Suppressor macrophage treated with lipopolysaccharide for 4 hours (primary cell): ENCODE results near the gene SMCO3.

Experiments used
- DNase-seq: peaks from one replicate; pipeline ENCODE4 v3.0.0-alpha.2; 2020

SMCO3 gene

GRCh38 chr12:14814014-14814413, at the start of gene SMCO3:
TSS of gene SMCO3 (minus strand) at chr12:14814182. CDS start at chr12:14806680, 7,502 bp downstream.
- DNase-seq: no peak

DNA sequence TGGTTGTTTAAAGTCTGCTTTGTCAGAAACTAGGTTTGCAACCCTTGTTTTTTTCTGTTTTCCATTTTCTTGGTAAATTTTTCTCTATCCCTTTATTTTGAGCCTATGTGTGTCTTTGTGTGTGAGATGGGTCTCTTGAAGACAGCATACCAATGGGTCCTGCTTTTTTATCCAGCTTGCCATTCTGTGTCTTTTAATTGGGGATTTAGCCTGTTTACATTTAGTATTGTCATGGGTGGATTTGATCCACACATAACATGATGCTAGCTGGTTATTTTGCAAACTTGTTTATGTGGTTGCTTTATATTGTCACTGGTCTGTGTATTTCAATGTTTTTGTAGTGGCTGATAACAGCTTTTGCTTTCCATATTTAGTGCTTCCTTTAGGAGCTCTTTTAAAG, 46.5 kb upstream of the SMCO3 start:
- no peak for DNase-seq

DNA sequence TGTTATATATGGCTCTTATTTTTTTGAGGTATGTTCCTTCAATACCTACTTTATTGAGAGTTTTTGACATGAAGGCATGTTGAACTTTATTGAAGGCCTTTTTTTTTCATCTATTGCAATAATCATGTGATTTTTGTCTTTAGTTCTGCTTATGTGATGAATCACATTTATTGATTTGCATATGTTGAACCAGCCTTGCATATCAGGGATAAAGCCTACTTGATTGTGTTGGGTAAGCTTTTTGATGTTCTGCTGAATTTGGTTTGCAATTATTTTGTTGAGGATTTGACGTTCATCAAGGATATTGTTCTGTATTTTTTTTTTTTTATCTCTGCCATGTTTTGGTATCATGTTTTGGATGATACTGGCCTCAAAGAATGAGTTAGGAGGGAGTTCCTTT, 44.5 kb upstream of the SMCO3 start:
- no peak for DNase-seq

GRCh38 chr12:14854586-14855183, 40.7 kb upstream of the SMCO3 start:
- no peak for DNase-seq

DNA sequence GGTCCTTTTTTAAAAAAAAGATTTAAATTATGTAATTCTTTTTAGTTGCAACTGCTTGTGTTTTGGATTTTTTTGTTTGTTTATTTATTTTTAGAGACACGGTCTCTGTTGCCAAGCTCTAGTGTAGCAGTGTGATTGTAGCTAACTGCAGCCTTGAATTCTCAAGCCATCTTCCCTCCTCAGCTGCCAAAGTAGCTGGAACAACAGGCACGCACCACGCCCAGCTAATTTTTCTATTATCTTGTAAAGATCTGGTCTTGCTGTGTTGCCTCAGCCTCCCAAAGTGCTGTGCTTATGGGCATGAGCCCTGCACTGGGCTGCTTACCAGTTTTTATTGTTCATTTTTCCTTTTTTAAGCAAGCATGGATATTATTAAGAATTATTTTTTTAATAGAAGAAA, 40.0 kb upstream of the SMCO3 start:
- no peak for DNase-seq

DNA sequence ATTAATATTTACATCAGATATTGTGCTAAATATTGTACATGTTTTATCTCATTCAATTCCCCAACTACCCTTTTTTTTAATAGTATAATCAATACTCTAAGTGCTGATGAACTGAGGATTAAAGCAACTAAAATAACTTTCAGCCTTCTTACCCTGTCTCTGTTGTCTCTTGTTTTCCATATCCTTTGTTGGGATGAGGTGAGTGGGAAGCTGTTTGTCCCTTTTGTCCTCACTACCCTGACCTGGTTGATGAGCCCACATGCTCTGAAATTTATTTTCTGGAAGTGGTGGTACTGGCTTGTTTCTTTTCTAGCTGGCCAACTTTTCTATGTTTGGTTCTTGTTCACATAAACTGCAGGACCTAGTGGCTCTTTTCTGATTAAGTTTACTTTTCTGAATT, 38.9 kb upstream of the SMCO3 start:
- no peak for DNase-seq

- no peak for DNase-seq
Observed at GRCh38 chr12:14850929-14851663, 37.1 kb upstream of the SMCO3 start.

DNA sequence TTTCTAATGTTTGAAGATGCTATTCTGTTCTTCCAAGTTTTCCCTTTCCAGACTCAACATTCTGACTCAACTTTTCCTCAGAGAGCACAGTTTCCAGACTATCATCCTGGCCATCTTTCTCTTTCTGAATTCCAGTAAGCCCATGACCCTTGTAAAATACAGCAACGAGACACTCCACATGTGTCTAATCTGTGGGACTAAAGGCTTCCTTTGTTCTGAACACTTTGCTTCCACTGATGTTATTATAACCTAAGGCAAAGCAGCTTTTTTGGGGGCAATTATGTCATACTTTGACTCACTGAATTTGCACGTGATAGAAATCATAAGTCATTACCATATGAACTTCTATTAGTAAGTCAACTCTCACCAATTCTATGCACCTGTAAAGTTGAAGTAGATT, 35.7 kb upstream of the SMCO3 start:
- DNase-seq: no peak

DNA sequence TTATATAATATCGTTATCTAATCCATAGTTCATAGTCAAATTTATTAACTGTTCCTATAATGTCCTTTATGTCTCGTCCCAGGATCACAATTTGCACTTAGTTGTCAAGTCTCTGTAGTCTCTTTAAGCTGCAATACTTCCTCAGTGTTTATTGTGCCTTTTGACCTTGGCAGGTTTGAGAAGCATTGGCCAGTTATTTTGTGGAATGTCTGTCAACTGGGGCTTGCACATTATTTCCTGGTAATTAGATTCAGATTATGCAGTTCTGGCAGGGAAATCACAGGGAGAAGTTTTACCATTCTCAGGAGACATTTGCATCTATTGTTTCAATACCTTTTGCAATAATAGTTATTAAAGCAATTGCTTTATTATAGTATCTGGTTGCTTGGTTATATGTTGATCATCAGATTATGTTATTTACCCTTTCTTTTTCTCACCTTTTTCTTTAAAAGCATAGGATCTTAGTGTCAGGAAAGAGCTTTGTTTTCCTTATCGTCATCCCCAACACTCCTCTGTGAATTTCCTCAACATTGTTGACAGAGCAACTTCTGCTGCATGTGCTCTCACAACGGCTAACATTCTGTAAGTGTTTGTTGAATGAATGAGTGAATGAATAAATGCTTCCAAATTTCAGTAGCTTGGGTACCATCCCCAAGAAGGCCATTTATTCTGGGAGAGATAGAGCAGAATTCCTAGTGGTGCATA, 33.0 kb upstream of the SMCO3 start:
- DNase-seq: no peak

DNA sequence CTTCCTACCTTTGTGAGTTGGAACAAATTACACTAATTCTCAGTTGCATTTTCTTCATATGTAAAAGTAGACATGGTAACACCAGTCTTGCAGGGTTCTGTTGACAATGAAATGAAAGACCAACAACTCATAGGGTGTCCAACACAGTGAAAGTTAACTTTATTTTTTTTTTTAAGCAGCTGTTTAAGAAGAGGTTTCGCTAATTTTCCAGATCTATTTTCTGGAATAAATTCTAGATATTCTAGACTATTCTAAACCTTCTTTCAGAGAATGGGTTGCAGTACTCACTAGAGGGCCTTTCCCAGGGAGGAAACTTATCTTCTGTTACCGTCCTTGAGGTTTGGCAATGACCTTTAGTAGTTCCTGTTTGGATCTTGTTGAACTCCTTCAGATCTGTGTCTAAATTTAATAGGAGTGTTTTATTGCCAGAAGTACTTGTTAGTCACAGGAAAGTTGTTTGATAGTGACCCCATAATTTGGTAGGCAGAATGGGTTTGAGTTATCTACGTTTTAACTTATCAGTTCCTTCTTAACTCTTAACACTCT, 32.1 kb upstream of the SMCO3 start:
- DNase-seq: peak; percentile 62

DNA sequence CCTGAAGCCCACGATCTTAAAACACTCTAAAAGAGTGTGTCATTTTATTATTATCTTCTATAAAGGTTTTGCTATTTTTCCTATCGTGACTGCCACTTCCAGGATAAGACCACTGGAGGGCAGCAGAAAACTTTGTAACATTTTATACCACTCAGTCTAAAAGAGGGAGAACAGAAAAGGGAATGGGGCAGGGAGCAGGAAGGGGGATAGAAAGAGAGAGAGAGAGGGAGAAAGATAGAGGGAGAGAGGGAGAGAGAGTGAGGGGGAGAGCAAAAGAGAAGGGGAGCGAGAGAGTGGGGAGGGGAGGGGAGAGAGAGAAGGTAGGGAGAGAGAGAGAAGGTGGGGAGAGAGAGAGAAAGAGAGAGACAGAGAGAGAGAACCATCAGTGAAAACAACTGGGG, 31.4 kb upstream of the SMCO3 start:
- peak; percentile 69 for DNase-seq

DNA sequence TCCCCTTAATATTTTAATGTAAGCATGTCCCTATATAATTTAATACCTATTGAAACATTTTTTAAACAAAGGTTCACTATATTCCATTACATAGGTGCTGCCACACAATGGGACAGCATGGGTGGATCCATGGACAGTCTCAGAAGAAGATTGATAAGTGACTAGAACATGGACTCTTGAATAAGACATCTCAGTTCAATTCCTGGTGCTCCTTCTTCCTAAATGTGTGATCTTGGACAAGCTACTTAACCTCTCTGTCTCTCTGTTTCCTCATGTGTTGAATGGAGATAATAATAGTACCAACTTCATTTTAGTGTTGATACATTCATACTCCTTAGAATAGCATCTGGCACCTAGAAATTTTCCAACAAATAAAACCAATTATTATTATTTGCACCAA, 30.4 kb upstream of the SMCO3 start:
- DNase-seq: no peak

DNA sequence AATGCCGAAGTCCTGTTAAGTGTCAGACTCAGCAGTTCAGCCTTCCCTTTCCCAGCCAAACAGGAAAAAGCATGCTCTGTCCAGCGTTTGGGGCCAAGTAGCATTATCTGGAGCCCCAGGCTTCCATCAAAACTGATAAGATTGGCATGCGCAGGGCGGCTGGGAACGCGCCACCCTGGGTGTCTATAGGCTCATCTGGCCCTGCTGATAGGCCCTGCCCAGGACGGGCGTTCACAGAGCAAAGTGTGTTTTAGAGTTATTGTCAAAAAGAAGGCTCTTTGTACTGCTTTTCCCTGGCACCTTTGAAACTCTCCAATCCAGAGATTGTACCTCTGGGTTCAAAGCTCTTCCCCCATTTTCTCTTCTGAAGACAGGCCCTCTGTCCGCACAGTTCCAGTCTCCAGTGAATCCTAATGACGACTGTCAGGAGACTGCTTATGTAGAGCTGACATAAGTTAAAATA, 29.5 kb upstream of the SMCO3 start, which contains the start of gene ART4:
Gene ART4, minus strand, starts transcription at position 102 of the 463 bp plus-strand sequence. CDS start 413 bp downstream, outside the sequence.
- DNase-seq: no peak

DNA sequence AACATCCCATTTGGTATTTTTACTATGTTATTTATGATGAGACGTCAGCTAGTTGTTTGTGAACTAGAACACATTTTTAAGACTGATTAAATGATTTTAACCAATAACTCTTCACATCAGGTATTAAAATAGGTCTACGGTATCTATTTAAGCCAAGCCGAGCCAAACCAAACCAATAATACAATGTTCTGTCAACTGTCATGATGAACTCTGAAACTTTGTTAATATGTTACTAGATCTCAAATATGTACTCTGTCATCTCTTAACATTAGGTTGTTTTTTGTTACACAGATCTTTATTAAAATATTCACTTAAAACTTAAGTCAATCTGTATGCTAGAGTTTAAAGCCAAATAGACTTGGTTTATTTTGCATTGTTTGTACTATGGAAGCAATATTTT, 28.3 kb upstream of the SMCO3 start:
- no peak for DNase-seq

DNA sequence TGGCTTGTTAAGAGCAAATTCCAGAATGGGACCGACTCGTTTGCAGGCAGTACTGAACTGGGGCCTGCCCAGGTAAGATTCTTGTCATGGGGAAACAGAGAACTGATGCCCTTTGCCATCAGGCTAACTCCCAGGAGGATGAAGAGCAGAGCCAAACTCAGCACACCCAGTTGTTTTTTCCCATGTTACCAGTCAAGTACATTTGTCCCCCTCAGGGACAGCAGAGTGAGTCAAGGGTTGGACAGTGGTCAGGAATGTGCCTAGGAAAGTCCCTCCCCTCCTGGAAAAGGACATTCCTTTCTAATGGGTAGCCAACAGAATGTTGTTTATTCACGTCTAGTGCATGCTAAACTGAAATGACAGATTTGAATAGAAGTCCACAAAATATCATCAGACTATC, 27.8 kb upstream of the SMCO3 start:
- no peak for DNase-seq

DNA sequence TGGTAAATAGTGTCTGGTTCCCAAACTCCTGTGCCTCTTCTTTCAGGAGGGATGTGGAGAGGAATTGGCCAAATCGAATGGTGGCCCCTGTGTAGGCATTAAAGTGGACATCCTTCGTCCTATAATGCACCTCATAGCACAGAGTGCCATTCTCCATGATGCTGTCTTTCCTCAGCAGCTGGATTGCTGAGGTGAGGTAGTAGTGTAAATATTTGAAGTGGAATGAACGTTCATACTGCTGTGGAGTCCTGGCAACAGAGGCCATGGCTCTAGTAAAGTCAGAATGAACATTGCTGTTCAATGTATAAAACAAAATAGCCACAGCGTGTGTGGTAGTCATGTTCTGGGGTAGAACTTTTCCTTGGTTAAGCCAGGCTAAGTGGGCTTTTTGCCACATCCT, 26.6 kb upstream of the SMCO3 start:
- no peak for DNase-seq

- no peak for DNase-seq
Observed at GRCh38 chr12:14839262-14839661, 25.3 kb upstream of the SMCO3 start.

GRCh38 chr12:14836336-14837210, 22.6 kb upstream of the SMCO3 start:
- peak; percentile 63 for DNase-seq

DNA sequence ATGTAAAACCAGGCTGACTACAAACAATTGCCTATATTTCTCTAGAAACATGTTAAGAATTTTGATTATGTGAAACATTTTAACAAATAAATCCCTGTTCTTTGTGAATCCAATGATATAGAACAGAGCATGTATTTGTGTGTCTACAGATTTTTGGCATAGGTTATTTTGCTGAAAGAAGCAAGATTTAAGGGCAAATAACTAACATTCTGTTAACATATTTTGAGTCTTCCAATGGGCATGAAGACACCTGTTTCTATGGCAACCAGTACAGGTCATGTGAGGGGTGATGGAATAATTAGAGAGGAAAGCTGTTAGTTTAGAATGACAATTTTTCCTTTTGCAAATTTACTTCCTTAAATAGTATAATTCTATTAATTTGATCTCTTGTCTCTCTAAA, 20.5 kb upstream of the SMCO3 start:
- no peak for DNase-seq

GRCh38 chr12:14833952-14834351, 20.0 kb upstream of the SMCO3 start:
- no peak for DNase-seq

DNA sequence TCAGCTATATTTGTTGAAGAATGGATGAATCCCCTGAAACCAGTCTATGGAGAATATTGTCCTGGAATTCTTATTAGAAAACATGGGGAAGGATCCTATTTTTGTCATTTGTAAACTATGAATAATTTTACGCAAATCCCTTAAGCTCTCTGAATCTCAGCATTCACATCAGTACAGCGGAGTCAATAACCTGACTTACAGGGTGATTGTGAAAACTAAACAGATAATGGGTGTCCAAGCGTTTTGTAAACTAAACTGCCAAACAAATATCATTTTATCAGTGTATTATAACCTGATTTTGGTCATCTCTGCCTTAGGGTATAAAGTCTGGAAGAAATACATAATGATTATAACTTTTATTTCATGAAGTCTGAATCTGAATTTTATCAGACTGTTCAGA, 19.4 kb upstream of the SMCO3 start:
- no peak for DNase-seq

DNA sequence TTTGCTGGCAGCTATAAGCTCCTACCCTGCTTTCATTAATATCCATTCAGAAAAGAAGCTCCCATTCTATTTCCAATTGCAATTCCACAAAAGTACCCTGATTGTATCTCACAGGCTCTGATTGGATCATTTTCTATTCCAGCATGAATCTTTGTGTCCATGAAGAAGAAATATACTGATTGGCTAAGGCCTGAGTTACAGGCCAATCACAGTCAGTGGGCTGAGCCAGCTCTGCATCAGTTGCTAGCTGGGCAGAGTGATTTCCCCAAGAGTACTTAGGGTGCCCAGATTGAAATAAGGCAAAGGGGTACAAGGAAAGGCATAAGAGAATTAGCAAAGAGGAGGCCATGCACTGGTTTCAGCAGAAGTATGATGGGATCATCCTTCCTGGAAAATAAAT, 14.9 kb upstream of the SMCO3 start:
- DNase-seq: no peak

DNA sequence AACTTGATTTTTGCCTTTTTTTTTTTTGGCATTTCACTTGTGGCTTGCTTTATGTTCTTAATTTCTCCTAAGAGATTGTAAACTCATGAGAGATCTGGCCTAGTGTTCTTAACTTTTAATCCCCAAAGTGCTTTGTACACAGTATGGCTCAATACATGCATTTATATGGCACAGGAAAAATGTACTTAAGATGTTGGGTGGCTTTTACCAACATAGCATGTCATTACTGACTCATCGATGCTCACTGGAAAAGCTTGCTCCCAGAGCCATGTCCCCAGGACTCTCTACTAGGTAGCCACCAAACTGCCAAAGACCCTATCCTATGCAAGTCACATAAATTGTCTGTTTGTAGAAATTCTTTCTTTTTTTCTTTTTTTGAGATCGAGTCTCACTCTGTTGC, 13.1 kb upstream of the SMCO3 start:
- no peak for DNase-seq
